Parathyroid adenoma (tissue), 2 donors: Measurements from ENCODE around the gene PLD3.

ENCODE experiments used
- H2AFZ ChIP-seq: fragments of 300-600 bp; sonication (generic); one replicate; pipeline ENCODE4 v1.7.0; 2017; ENCODE audit warnings: antibody characterized with exemption, mild to moderate bottlenecking
- H3K27ac ChIP-seq: fragments of 300-600 bp; sonication (generic); one replicate; pipeline ENCODE4 v1.7.0; 2017
- H3K27me3 ChIP-seq: fragments of 300-600 bp; sonication (generic); one replicate; pipeline ENCODE4 v1.7.0; 2017; ENCODE audit warnings: low read length; ENCODE audit not compliant: control insufficient read depth, insufficient read depth
- H3K36me3 ChIP-seq: fragments of 300-600 bp; sonication (generic); one replicate; pipeline ENCODE4 v1.7.0; 2017; ENCODE audit warnings: low read length; ENCODE audit not compliant: control insufficient read depth, insufficient read depth
- H3K4me1 ChIP-seq: fragments of 300-600 bp; sonication (generic); one replicate; pipeline ENCODE4 v1.7.0; 2017; ENCODE audit warnings: control low read depth
- H3K4me2 ChIP-seq: fragments of 300-600 bp; sonication (generic); one replicate; pipeline ENCODE4 v1.7.0; 2017; ENCODE audit warnings: low read length
- H3K4me3 ChIP-seq: fragments of 300-600 bp; sonication (generic); one replicate; pipeline ENCODE4 v1.7.0; 2017; ENCODE audit warnings: low read depth, low read length
- H3K79me2 ChIP-seq: fragments of 300-600 bp; sonication (generic); one replicate; pipeline ENCODE4 v1.7.0; 2017; ENCODE audit warnings: control low read depth
- H3K9ac ChIP-seq: fragments of 300-600 bp; sonication (generic); one replicate; pipeline ENCODE4 v1.7.0; 2017; ENCODE audit warnings: mild to moderate bottlenecking
- H3K9me3 ChIP-seq: fragments of 300-600 bp; sonication (generic); one replicate; pipeline ENCODE4 v1.7.0; 2017; ENCODE audit warnings: low read length; ENCODE audit not compliant: control insufficient read depth
- TF ChIP-seq, protein P1 (sequence below): fragments of 300-600 bp; sonication (generic); IDR thresholded peaks from one replicate; pipeline ENCODE4 v1.7.0; 2017; ENCODE audit warnings: antibody characterized with exemption, mild to moderate bottlenecking
- donor health status: primary hyperparathyroidism.

PLD3 gene

DNA sequence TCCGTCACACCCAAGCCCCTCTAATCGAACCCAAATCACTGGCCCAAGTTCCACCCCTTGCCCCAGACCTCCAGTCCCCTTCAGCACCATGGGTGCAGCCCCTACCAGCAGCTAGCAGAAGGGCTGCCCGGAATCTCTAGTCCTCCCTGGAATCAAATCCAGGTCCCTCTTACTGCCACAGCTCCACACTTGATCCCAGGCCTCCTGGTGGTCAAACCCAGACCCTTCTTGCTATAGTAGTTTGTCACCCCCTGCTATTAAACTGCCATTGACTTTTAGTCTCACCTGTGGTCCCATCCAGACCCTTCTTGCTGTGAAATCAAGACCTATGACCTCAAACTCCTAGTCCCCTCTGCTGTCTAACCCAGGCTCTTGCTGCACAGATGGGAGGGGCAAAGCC, 32.8 kb downstream of the PLD3 start:
- TF ChIP-seq, protein P1, sequence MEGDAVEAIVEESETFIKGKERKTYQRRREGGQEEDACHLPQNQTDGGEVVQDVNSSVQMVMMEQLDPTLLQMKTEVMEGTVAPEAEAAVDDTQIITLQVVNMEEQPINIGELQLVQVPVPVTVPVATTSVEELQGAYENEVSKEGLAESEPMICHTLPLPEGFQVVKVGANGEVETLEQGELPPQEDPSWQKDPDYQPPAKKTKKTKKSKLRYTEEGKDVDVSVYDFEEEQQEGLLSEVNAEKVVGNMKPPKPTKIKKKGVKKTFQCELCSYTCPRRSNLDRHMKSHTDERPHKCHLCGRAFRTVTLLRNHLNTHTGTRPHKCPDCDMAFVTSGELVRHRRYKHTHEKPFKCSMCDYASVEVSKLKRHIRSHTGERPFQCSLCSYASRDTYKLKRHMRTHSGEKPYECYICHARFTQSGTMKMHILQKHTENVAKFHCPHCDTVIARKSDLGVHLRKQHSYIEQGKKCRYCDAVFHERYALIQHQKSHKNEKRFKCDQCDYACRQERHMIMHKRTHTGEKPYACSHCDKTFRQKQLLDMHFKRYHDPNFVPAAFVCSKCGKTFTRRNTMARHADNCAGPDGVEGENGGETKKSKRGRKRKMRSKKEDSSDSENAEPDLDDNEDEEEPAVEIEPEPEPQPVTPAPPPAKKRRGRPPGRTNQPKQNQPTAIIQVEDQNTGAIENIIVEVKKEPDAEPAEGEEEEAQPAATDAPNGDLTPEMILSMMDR, result no peak
- no peak overlapping the region for H3K4me2 ChIP-seq
- H3K4me3 ChIP-seq, result no peak overlapping the region
- no peak overlapping the region for H3K9ac ChIP-seq
- no peaks in the 10 kb centered on the region for H3K36me3 ChIP-seq
- H3K9me3 ChIP-seq, result no peaks in the 10 kb centered on the region
- no peaks in the 10 kb centered on the region for H3K27me3 ChIP-seq
- no peak overlapping the region for H3K27ac ChIP-seq
- no peaks in the 10 kb centered on the region for H3K79me2 ChIP-seq
- H2AFZ ChIP-seq, result no peak overlapping the region
- H3K4me1 ChIP-seq, result no peaks in the 10 kb centered on the region

DNA sequence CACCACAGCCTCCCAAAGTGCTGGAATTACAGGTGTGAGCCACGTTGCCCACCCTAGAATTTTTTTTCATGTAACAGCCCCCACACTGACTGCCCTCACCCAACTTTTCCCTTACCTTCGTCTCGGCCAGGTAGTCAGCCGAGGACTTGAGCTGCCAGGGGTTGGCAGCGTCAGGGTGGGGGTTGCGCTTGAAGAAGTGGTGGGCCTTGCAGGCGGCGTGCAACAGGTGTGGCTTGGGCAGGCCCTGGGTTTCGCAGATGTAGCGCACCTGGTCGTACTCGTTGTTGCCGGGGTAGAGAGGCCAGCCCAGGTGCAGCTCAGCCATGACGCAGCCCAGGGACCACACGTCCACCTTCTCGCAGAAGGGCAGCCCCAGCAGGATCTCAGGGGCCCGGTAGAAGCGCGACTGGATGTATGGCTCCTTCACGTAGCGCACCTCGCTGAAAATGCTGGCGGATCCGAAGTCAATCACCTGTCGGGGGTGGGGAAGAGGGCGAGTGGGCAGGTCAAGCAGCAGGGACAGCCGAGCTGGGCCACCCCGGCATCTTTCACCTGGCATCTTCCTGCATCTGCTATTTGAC, 35.3 kb downstream of the PLD3 start:
- Histone ChIP-seq H3K9me3 (no peaks in the 10 kb centered on the region), H3K79me2 (no peaks in the 10 kb centered on the region), H3K9ac (no peak overlapping the region), H3K27me3 (no peaks in the 10 kb centered on the region), H2AFZ (no peak overlapping the region), H3K4me3 (no peak overlapping the region), H3K4me2 (no peak overlapping the region), H3K27ac (no peak overlapping the region), H3K4me1 (no peaks in the 10 kb centered on the region), H3K36me3 (no peaks in the 10 kb centered on the region)
- TF ChIP-seq, protein P1, result no peak

DNA sequence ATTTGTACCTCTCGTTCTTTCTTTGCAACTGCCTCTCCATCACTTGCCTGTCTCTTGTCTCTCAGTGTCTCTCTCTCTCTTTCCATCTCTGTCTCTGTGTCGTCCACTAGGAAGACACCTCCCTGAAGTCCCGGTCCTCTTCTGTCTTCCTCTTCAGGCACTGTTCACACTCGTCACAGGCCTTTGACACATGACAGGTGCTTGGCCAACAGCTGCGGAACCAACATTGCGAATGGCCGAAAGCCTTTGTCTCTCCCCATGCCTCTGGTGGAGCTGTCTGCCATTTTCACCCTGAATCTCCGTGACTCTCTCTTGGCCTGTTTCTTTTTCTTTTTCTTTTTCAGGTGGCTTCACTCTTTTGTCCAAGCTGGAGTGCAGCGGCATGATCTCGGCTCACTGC, 38.7 kb downstream of the PLD3 start:
- no peaks in the 10 kb centered on the region for H3K36me3 ChIP-seq
- H3K9ac ChIP-seq, result no peak overlapping the region
- H3K4me3 ChIP-seq, result no peak overlapping the region
- H3K9me3 ChIP-seq, result no peaks in the 10 kb centered on the region
- no peak overlapping the region for H3K27ac ChIP-seq
- no peak overlapping the region for H2AFZ ChIP-seq
- H3K4me1 ChIP-seq, result no peaks in the 10 kb centered on the region
- H3K27me3 ChIP-seq, result no peaks in the 10 kb centered on the region
- no peaks in the 10 kb centered on the region for H3K79me2 ChIP-seq
- H3K4me2 ChIP-seq, result no peak overlapping the region
- TF ChIP-seq, protein P1, result no peak

DNA sequence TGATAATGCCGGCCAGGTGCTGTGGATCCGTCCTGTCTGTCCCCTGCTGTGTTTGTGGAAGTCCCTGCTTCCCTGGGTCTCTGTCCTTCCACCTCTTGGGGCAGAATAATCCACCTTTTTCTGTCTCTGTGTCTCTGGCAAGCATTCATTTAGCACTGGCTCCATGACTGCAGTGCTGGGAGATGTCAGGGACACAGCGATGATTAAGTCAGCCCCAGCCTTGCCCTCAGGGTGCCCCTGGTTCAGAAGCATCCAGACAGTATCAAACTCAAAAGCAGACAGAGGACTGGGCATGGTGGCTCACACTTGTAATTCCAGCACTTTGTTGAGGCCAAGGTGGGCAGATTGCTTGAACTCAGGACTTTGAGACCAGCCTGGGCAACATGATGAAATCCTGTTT, 40.0 kb downstream of the PLD3 start:
- Histone ChIP-seq H3K4me2 (no peak overlapping the region), H3K4me3 (no peak overlapping the region), H2AFZ (no peak overlapping the region), H3K4me1 (peaks cover 10% of the 10 kb centered on the region), H3K9me3 (no peaks in the 10 kb centered on the region), H3K9ac (no peak overlapping the region), H3K79me2 (no peaks in the 10 kb centered on the region), H3K27me3 (no peaks in the 10 kb centered on the region), H3K27ac (no peak overlapping the region), H3K36me3 (no peaks in the 10 kb centered on the region)
- TF ChIP-seq, protein P1, result no peak

DNA sequence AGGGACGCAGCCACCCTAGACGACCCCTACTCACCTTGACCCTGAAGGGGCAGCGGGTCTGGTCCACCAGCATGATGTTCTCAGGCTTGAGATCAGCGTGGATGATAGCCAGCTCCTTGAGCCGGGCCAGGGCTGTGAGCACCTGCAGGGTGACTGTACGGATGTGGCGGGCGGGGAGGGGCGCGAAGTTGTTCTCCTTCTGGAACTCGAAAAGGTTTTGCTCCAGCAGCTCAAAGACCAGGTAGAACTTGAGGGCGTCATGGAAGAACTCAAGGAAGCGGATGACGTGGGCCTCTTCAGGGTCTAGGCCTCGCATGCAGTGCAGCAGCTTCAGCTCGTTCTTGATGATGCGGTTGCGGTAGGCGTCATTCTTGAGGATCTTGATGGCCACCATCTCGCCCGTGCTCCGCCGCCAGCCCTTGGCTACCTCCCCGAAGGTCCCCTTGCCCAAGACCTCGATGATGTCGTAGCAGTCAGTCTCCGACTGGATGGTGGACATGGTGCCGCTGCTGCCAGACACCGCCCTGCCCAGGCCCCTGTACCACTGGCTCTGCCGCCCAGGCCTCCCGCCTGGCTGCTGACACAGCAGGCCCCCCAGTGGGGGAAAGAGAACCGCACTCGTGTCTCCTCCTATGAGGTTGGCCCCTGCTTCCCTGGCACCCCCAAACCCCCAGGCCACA, 41.0 kb downstream of the PLD3 start:
- Histone ChIP-seq H3K4me3 (no peak overlapping the region), H2AFZ (no peak overlapping the region), H3K4me1 (peaks cover 10% of the 10 kb centered on the region), H3K79me2 (no peaks in the 10 kb centered on the region), H3K27ac (no peak overlapping the region), H3K36me3 (no peaks in the 10 kb centered on the region), H3K9me3 (no peaks in the 10 kb centered on the region), H3K27me3 (no peaks in the 10 kb centered on the region), H3K9ac (no peak overlapping the region), H3K4me2 (no peak overlapping the region)
- TF ChIP-seq, protein P1, result no peak
